HG03064 (cell line): ENCODE data around the gene LRRD1.
"Not testable (repeated sequence)": the region's sequence is repeated elsewhere in the genome, so short reads cannot be mapped to it uniquely, and the experiment has no call there.

Source experiments
- ATAC-seq: cut with Tn5 transposase; IDR thresholded peaks from one replicate; pipeline ENCODE4 v1.9.1; 2021; ENCODE audit warnings: low read depth; ENCODE audit not compliant: unreplicated experiment

Gene LRRD1

GRCh38 chr7:92142791-92143190, 36.2 kb downstream of the LRRD1 start:
- ATAC-seq: not testable (repeated sequence)

DNA sequence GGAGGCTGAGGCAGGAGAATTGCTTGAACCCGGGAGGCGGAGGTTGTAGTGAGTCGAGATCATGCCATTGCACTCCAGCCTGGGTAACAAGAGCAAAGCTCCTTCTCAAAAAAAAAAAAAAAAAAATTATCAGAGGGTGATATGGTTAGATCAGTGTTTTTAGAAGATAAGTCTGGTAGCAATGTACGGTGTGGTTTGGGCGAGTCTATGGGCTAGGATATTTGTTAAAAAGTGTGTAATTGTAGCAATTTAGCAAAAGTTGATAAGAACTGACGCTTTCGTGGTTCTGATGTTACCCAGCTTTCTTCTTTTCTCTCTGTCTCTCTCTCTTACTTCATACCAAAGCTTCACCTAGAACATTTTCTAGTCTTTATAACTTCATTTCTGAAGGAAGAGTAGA, 37.8 kb downstream of the LRRD1 start:
- ATAC-seq: no peak

DNA sequence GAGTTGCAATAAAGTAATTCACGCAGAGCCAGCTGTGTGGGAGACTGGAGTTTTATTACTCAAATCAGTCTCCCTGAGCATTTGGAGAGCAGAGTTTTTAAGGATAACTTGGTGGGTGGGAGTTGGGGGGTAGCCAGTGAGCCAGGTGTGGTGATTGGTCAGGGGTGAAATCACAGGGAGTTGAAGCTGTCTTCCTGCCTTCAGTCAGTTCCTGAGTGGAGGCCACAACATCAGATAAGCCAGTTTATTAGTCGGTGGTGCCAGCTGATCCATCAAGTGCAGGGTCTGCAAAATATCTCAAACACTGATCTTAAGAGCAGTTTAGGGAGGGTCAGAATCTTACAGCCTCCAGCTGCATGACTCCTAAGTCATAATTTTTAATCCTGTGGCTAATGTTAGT, 41.4 kb downstream of the LRRD1 start:
- no peak for ATAC-seq

GRCh38 chr7:92135052-92135889, 43.7 kb downstream of the LRRD1 start:
- ATAC-seq: no peak

DNA sequence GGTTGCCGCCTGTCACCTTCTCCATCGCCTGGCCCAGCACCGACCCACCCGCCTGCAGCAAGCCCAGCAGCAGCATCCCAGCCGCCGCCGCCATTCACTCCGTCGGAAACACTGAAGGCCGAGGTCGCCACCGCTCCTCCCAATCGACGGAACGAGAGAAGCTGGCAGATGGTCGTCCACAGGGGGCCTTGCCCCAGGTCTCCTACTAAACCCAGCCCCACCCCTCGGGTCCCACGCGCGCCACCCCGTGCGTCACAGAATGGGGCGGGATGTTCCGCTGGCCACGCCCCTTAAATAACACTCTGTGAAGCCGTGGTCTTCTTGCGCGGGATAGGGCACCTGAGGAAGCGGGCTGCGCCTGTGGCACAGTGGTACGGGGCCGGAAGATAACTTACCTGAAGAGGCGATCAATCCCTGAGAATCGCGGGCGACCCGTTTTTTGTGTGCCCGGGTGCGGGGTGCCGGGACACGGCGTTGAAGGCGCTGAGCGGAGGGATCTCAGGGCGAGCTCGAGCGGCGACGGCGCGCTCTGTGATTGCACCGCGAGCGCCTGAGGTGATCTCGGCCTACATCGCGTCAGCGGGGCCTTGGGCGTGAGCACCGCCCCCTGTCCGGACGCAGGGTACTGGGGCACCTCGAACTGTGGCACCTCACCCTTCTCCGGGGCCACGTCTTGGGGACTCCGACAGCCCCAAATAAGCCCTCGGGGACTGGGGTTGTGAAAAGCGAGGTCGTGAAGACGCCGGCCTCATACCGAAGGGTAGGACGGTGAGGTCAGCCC, 44.5 kb downstream of the LRRD1 start, which contains the start of gene CYP51A1:
TSS of gene CYP51A1 (minus strand) at position 207 of the 781 bp plus-strand sequence. CDS start at position 94, 113 bp downstream.
- ATAC-seq: peak; percentile 91

- peak; percentile 35 for ATAC-seq
These were observed 45.1 kb downstream of the LRRD1 start for GRCh38 chr7:92133737-92134270.

- ATAC-seq: peak; percentile 16
These were observed 45.7 kb downstream of the LRRD1 start for GRCh38 chr7:92133133-92133736.

- ATAC-seq: no peak
These were observed 47.1 kb downstream of the LRRD1 start for GRCh38 chr7:92131764-92132330.

- ATAC-seq: no peak
These were observed 47.8 kb downstream of the LRRD1 start for GRCh38 chr7:92131093-92131492.

GRCh38 chr7:92121681-92122080, 57.3 kb downstream of the LRRD1 start:
- ATAC-seq: no peak

GRCh38 chr7:92119213-92119759, 59.7 kb downstream of the LRRD1 start:
- ATAC-seq: no peak

DNA sequence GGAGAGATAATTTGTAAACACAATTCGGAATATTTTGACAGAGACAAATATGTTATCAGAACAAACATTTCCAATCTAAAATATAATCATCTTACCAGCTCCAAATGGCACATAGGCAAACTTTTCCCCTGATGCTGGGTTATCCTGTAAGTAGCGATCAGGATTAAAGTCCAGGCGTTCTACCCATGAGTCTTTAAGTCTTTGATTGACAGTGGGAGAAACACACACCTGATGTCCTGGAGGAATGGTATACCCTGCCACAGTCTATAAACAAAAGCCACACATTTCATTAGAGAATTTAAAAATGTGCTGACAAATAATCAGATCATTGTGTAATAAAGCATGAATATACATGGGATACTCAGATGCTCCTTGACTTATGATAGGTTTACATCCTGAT, 62.0 kb downstream of the LRRD1 start:
- no peak for ATAC-seq

DNA sequence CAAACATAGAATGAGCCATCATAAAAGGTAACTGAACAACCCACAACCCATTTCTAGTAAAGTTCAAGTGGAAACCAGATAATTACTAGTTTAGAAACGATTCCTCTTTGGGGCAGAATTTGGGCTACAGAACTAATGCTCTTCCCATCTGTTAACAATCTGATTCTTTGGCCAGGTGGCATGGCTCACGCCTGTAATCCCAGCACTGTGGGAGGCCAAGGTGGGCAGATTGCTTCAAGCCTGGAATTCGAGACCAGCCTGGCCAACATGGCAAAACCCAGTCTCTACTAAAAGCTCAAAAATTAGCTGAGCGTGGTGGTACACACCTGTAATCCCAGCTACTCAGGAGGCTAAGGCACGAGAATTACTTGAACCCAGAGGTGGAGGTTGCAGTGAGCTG, 63.1 kb downstream of the LRRD1 start:
- no peak for ATAC-seq

- no peak for ATAC-seq
These were observed 68.1 kb downstream of the LRRD1 start for GRCh38 chr7:92110857-92111256.

- no peak for ATAC-seq
These were observed 70.1 kb downstream of the LRRD1 start for GRCh38 chr7:92108821-92109220.

DNA sequence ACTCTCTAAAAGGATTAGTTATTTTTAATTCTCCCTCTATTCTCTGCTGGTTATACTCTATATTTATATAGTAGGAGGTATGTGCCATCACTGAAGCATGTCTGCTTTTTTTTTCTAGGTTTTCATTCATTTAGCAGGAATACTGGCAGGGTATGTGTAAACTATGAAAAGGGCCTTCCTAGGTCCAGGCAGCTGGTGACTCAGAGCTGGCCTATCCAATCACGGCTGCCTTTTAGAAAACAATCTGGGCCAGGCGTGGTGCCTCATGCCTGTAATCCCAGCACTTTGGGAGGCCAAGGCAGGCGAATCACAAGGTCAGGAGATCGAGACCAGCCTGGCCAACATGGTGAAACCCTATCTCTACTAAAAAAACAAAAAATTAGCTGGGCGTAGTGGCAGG, 76.1 kb downstream of the LRRD1 start:
- not testable (repeated sequence) for ATAC-seq

GRCh38 chr7:92100534-92100933, 78.4 kb downstream of the LRRD1 start:
- no peak for ATAC-seq

DNA sequence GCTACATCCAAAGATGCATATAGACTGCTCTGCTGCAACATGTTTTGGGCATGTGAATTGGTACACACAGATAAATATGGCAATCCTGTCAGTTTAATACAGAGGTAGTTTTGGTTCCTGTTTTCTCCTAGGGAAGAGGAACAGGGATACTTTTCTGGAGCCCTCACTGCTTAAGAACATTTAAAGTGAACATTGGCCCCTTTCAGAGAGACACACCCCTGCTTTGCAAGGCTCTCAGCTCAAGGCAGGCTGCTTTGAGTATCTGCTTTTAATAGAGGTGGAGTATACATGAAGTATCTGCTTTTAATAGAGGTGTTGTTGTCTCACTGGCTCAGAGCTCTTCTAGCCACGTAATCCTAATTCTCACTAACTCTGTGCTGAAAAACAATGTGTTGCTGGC, 83.6 kb downstream of the LRRD1 start:
- no peak for ATAC-seq
